Activated naive CD8-positive, alpha-beta T cell treated with anti-CD3 and anti-CD28 coated beads, Interleukin-2, amount 50 U/mL, for 24 hours (primary cell): Measurements from ENCODE around the gene RBM45.
"Not testable (repeated sequence)": the region's sequence is repeated elsewhere in the genome, so short reads cannot be mapped to it uniquely, and the experiment has no call there.

ENCODE experiments used
- ATAC-seq: fragments of 150-1000 bp; cut with Tn5 transposase; one replicate; pipeline ENCODE4 v1.10.0; 2021
- DNase-seq: peaks from one replicate; pipeline ENCODE4 v3.0.0; 2021
- H3K27ac Mint-ChIP-seq: one replicate; pipeline ENCODE4 v1.8.0; 2021; ENCODE audit warnings: mild to moderate bottlenecking, mixed read lengths
- H3K27me3 Mint-ChIP-seq: one replicate; pipeline ENCODE4 v1.8.0; 2021; ENCODE audit warnings: mixed read lengths
- H3K36me3 Mint-ChIP-seq: one replicate; pipeline ENCODE4 v1.8.0; 2021; ENCODE audit warnings: low read depth, mixed read lengths
- H3K4me1 Mint-ChIP-seq: one replicate; pipeline ENCODE4 v1.8.0; 2021; ENCODE audit warnings: mixed read lengths
- H3K4me3 Mint-ChIP-seq: one replicate; pipeline ENCODE4 v1.8.0; 2021; ENCODE audit warnings: mild to moderate bottlenecking, moderate library complexity, mixed read lengths
- H3K9me3 Mint-ChIP-seq: one replicate; pipeline ENCODE4 v1.8.0; 2021; ENCODE audit warnings: mixed read lengths

Gene RBM45

DNA sequence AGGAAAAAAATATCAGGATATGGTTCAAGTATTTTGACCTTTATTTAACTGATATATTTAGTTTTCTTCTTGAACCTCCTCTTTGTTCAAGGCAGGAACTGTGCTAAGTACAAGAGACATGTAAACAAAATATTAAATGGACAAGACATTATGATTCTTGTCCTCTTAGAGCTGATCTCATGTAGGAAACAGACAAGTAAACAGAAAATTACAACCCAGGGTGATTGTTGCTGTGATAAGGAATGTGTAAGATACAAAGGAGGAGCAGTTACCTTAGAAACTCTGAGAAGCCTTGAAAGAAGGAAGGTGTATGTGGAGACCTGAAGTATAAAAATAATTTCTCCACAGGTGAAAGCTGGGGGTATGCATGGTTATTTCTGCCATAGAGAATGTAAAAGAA, 12.9 kb downstream of the RBM45 start:
- Mint-ChIP-seq H3K4me1 (no peaks in the 10 kb centered on the region), H3K36me3 (peaks cover 30% of the 10 kb centered on the region), H3K4me3 (no peak overlapping the region), H3K27me3 (no peaks in the 10 kb centered on the region), H3K9me3 (no peaks in the 10 kb centered on the region), H3K27ac (no peak overlapping the region)
- ATAC-seq (no peak), DNase-seq (no peak)

DNA sequence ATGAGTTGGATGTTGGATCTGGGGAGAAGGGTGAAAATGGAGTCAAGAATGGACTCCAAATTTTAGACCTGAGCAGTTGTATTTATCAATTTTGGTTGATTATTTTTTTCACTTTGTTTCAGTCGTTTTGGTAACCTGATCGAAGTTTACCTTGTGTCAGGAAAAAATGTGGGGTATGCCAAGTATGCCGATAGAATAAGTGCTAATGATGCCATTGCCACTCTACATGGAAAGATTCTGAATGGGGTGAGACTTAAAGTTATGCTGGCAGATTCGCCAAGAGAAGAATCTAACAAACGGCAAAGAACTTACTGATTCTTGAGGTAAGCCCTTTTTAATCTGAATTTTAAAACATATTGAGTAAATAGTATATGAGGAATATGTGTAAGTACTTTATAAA, 13.6 kb downstream of the RBM45 start:
- H3K9me3 Mint-ChIP-seq = no peaks in the 10 kb centered on the region
- DNase-seq = no peak
- ATAC-seq = no peak
- no peaks in the 10 kb centered on the region for H3K27me3 Mint-ChIP-seq
- H3K27ac Mint-ChIP-seq = no peak overlapping the region
- no peak overlapping the region for H3K4me3 Mint-ChIP-seq
- H3K36me3 Mint-ChIP-seq = peaks cover 32% of the 10 kb centered on the region
- H3K4me1 Mint-ChIP-seq = no peaks in the 10 kb centered on the region

DNA sequence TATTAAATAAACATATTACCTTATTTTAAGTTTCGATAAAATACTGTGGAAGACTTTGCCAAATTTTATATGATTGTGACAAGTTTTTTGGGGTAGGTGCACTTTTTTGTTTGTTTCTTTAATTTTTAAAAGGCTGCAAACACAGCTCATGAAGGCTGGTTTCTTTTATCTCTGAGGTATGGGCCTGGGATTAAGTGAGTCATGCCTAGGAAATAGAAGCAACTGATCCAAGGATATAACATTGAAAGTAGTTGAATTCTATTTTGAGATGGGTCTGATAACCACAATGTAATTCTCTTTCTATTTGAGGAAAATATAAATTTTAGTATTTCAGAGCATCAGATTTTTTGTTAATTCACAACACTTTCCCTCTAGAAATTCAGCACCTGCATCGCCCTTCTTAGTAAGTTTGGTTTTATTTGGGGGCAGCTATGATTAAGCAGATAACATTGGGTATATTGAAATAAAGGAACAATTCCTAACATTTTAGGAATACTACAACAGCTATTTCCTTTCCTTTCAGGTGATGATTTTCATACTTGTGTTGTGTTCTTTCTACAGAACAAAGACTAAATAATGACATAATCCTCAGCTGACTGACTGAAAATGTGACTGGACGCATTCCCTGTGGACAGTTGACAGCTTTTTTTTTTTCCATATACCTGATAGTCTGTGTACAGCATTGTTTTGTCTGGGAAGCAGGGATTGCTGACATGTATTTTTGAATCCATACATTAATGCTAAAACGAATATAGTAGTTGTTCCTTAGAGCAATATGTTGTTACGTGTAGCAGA, 16.8 kb downstream of the RBM45 start:
- H3K4me1 Mint-ChIP-seq = no peaks in the 10 kb centered on the region
- no peak for ATAC-seq
- DNase-seq = no peak
- peaks cover 24% of the 10 kb centered on the region for H3K36me3 Mint-ChIP-seq
- no peak overlapping the region for H3K4me3 Mint-ChIP-seq
- H3K27me3 Mint-ChIP-seq = no peaks in the 10 kb centered on the region
- H3K9me3 Mint-ChIP-seq = no peaks in the 10 kb centered on the region
- no peak overlapping the region for H3K27ac Mint-ChIP-seq

- ATAC-seq = no peak
- Mint-ChIP-seq H3K36me3 (peaks cover 9% of the 10 kb centered on the region), H3K9me3 (no peaks in the 10 kb centered on the region), H3K4me3 (no peak overlapping the region), H3K27me3 (no peaks in the 10 kb centered on the region), H3K4me1 (no peaks in the 10 kb centered on the region), H3K27ac (no peak overlapping the region)
- DNase-seq = no peak
Measured at GRCh38 chr2:178136321-178137025, 24.2 kb downstream of the RBM45 start.

DNA sequence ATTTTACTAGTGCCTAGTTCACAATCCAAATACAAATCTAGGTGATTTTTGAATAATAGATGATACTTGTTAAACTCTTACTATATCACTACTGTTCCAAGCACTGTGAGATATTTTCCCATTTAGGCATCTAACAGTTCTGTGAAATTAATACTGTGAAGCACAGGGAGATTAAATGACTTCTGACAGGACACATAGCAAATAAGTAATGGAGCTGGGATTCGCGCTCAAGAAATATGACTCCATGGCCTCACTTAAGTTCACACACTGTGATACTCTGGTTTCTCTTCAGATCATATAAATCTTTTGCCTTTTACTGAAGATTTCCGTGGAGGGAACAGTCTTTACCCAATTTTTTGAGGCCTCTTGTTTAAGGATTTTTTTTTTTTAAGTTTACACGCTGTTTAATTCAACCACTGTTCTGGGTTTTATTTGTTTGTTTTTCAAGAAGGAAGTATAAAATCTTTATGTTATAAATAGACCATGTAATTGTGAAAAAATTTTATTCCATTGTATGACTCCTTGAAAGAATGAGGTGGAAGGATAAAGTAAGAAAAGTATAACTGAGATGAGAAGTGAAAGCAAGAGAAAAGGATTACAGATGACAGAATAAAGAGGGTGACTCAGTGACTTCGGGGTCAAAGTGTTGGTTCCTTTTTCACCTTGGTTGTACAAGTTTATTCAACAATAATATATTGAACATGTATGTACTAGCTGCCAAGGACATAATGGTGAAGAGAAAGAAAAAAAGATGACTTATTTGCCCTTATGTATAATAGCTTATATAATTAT, 30.2 kb downstream of the RBM45 start:
- H3K27ac Mint-ChIP-seq = no peak overlapping the region
- DNase-seq (no peak), ATAC-seq (no peak)
- H3K4me1 Mint-ChIP-seq = no peaks in the 10 kb centered on the region
- H3K9me3 Mint-ChIP-seq = no peaks in the 10 kb centered on the region
- peaks cover 7% of the 10 kb centered on the region for H3K27me3 Mint-ChIP-seq
- no peaks in the 10 kb centered on the region for H3K36me3 Mint-ChIP-seq
- no peak overlapping the region for H3K4me3 Mint-ChIP-seq

GRCh38 chr2:178143481-178143880, 31.2 kb downstream of the RBM45 start:
- ATAC-seq (no peak), DNase-seq (no peak)
- Mint-ChIP-seq H3K9me3 (no peaks in the 10 kb centered on the region), H3K36me3 (no peaks in the 10 kb centered on the region), H3K4me3 (no peak overlapping the region), H3K4me1 (no peaks in the 10 kb centered on the region), H3K27me3 (peaks cover 11% of the 10 kb centered on the region), H3K27ac (no peak overlapping the region)

GRCh38 chr2:178152033-178152432, 39.8 kb downstream of the RBM45 start:
- ATAC-seq (no peak), DNase-seq (no peak)
- H3K27me3 Mint-ChIP-seq = peaks cover 18% of the 10 kb centered on the region
- peaks cover 5% of the 10 kb centered on the region for H3K9me3 Mint-ChIP-seq
- H3K4me1 Mint-ChIP-seq = no peaks in the 10 kb centered on the region
- no peak overlapping the region for H3K4me3 Mint-ChIP-seq
- no peaks in the 10 kb centered on the region for H3K36me3 Mint-ChIP-seq
- H3K27ac Mint-ChIP-seq = no peak overlapping the region

- Mint-ChIP-seq H3K9me3 (peaks cover 5% of the 10 kb centered on the region), H3K4me3 (no peak overlapping the region), H3K36me3 (no peaks in the 10 kb centered on the region), H3K27ac (no peak overlapping the region), H3K4me1 (no peaks in the 10 kb centered on the region), H3K27me3 (peaks cover 17% of the 10 kb centered on the region)
- ATAC-seq (no peak), DNase-seq (no peak)
Measured at GRCh38 chr2:178152542-178152941, 40.3 kb downstream of the RBM45 start.

DNA sequence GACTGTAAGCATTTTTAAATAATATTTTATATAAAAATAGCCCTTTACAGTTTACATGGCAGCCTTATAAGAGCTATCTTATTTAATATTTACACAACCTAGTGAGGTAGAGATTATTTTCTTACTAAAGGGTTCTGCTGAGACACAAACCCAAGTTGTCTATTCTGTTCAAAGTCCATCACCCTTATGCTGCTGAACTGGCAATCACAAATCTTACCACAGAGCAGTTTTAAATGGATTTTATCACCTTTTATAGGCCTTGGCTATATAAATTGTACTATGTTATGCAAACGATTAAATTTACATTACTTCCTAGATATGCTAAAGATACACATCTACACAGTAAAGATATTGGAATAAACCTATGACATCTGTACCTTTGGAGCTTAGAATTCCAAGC, 40.7 kb downstream of the RBM45 start:
- no peak for DNase-seq
- Mint-ChIP-seq H3K27ac (no peak overlapping the region), H3K36me3 (no peaks in the 10 kb centered on the region), H3K4me3 (no peak overlapping the region), H3K27me3 (peaks cover 13% of the 10 kb centered on the region), H3K9me3 (peaks cover 5% of the 10 kb centered on the region), H3K4me1 (no peaks in the 10 kb centered on the region)
- ATAC-seq = no peak

DNA sequence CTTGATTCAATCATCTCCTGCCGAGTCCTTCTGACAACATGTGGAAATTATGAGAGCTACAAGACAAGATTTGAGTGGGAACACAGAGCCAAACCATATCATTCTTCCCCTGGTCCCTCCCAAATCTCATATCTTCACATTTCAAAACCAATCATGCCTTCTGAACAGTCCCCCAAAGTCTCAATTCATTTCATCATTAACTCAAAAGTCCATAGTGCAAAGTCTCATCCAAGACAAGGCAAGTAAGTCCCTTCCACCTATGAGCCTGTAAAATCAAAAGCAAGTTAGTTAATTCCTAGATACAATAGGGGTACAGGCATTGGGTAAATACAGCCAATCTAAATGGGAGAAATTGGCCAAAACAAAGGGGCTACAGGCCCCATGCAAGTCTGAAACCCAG, 41.6 kb downstream of the RBM45 start:
- H3K27ac Mint-ChIP-seq, H3K36me3 Mint-ChIP-seq, ATAC-seq, H3K9me3 Mint-ChIP-seq, H3K4me1 Mint-ChIP-seq, DNase-seq, H3K4me3 Mint-ChIP-seq: not testable (repeated sequence)
- peaks cover 16% of the 10 kb centered on the region for H3K27me3 Mint-ChIP-seq

DNA sequence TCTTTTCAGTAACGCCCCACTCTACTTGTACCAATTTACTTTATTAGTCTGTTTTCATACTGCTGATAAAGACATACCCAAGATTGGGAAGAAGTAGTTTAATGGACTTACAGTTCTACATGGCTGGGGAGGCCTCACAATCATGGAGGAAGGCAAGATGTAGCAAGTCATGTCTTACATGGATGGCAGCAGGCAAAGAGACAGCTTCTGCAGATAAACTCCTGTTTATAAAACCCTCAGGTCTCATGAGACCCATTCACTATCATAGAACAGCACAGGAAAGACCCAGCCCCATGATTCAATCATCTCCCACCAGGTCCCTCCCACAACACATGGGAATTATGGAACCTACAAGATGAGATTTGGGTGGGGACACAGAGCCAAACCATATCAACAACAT, 43.3 kb downstream of the RBM45 start:
- DNase-seq = no peak
- Mint-ChIP-seq H3K36me3 (no peaks in the 10 kb centered on the region), H3K4me1 (no peaks in the 10 kb centered on the region), H3K9me3 (peaks cover 5% of the 10 kb centered on the region), H3K27me3 (peaks cover 15% of the 10 kb centered on the region), H3K4me3 (no peak overlapping the region), H3K27ac (no peak overlapping the region)
- no peak for ATAC-seq

DNA sequence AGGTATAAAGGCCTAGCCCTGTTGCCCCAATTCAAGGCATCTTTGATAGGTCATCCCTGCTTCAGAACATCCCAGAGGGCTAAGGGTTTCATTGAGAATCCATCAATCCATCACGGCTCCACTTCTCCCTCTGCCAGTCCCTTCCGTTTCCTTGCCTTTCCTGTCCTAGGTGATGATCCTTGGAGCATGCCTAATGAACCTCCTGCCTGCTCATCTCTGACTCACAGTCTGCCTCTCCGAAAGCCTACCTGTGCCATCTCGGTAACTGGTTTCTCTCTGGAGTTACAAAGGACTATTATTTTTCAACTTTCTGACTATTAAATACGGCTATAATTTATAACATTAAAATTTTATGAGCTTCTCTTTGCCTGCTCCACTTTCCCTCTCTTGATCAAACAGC, 45.3 kb downstream of the RBM45 start:
- ATAC-seq = no peak

GRCh38 chr2:178159966-178160365, 47.7 kb downstream of the RBM45 start:
- H3K27me3 Mint-ChIP-seq = peaks cover 10% of the 10 kb centered on the region
- H3K9me3 Mint-ChIP-seq = peaks cover 5% of the 10 kb centered on the region

More for the DNA sequence above, 45.3 kb downstream of the RBM45 start:
- Mint-ChIP-seq H3K9me3 (peaks cover 5% of the 10 kb centered on the region), H3K4me1 (no peaks in the 10 kb centered on the region), H3K4me3 (no peak overlapping the region), H3K27me3 (peaks cover 9% of the 10 kb centered on the region), H3K27ac (no peak overlapping the region), H3K36me3 (no peaks in the 10 kb centered on the region)
- DNase-seq = no peak

GRCh38 chr2:178160601-178161000, 48.4 kb downstream of the RBM45 start:
- H3K4me3 Mint-ChIP-seq = no peak overlapping the region
- no peak for DNase-seq
- H3K27ac Mint-ChIP-seq = no peak overlapping the region
- no peaks in the 10 kb centered on the region for H3K36me3 Mint-ChIP-seq
- H3K9me3 Mint-ChIP-seq = no peaks in the 10 kb centered on the region
- peaks cover 2% of the 10 kb centered on the region for H3K4me1 Mint-ChIP-seq
- no peak for ATAC-seq
- peaks cover 10% of the 10 kb centered on the region for H3K27me3 Mint-ChIP-seq

More at GRCh38 chr2:178159966-178160365, 47.7 kb downstream of the RBM45 start:
- no peak overlapping the region for H3K27ac Mint-ChIP-seq
- no peak for ATAC-seq
- no peak for DNase-seq
- no peak overlapping the region for H3K4me3 Mint-ChIP-seq
- no peaks in the 10 kb centered on the region for H3K36me3 Mint-ChIP-seq
- H3K4me1 Mint-ChIP-seq = peaks cover 2% of the 10 kb centered on the region

DNA sequence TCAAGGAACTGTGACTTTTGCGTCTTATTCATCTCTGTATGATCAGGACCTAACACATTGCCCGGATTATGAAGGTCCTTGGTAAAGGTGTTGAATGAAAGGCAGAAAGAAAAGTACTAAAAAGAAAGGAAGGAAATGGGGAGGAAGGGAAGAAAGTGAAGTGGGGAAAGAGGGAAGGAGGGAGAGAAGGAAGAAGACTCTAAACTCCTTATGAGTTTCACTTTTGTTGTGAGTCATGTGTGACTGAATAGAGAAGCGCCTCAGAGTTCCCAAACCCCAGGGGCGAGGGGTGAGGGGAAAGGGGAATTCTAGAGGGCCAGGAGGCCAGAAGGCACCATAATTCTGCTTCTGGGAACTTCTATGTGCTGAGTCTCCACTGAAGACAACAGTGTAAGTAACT, 51.2 kb downstream of the RBM45 start:
- peaks cover 10% of the 10 kb centered on the region for H3K27me3 Mint-ChIP-seq
- no peak for ATAC-seq
- DNase-seq = no peak
- H3K27ac Mint-ChIP-seq = no peak overlapping the region
- no peak overlapping the region for H3K4me3 Mint-ChIP-seq
- peaks cover 2% of the 10 kb centered on the region for H3K4me1 Mint-ChIP-seq
- H3K36me3 Mint-ChIP-seq = no peaks in the 10 kb centered on the region
- H3K9me3 Mint-ChIP-seq = no peaks in the 10 kb centered on the region
